Peyer's patch (tissue), 4 donors: ENCODE data around the gene SEC61A2.
"Not testable (repeated sequence)": the region's sequence is repeated elsewhere in the genome, so short reads cannot be mapped to it uniquely, and the experiment has no call there.

ENCODE experiments used
- CTCF ChIP-seq, 6 experiments: fragments of 450-650 bp in 4 of 6; fragments of 200-600 bp in 2 of 6; sonication (generic) in 1 of 6; IDR thresholded peaks; one replicate each; pipeline ENCODE4 v1.5.1; 2017 to 2019; ENCODE audit warnings: antibody characterized with exemption in 6 of 6, mild to moderate bottlenecking in 3 of 6, moderate library complexity in 1 of 6
- POLR2A ChIP-seq, 2 donors: fragments of 450-650 bp; IDR thresholded peaks; one replicate each; pipeline ENCODE4 v1.5.1; 2017; ENCODE audit warnings: antibody characterized with exemption in 2 of 2, mild to moderate bottlenecking in 2 of 2, moderate library complexity in 2 of 2

GRCh38 chr10:12171512-12171911 is 42.0 kb downstream of the SEC61A2 start:
- not testable (repeated sequence) for TF ChIP-seq CTCF, POLR2A (IDR thresholded peaks at IDR 0.05)
